HCT116 (cell line): ENCODE measurements around the gene SPEF1. TPM values are rescaled to one million over a fixed set of nuclear protein-coding genes. Genes with fewer than 3 reads are reported as not detected.

Source experiments
- ATAC-seq: fragments of 200-7000 bp; cut with Tn5 transposase; 2 replicates; pipeline ENCODE4 v1.9.1; 2020; ENCODE audit warnings: mild to moderate bottlenecking, moderate library complexity
- BruUV-seq: library from RNA; stranded (reverse); fragments of 400-500 nt; replicated peaks from 2 replicates; lab custom pipeline; 2021; lab: Mats Ljungman, UMichigan
- CTCF ChIA-PET: fragments of 300-600 bp; sonication (Branson Sonifier 250); formaldehyde crosslinking; loops from one replicate; lab custom pipeline; 2021; ENCODE audit warnings: antibody characterized with exemption; lab: Charles Lee
- POLR2A ChIA-PET: fragments of 300-600, 350-600 bp; sonication (Branson Sonifier 250); formaldehyde crosslinking; loops from one replicate; lab custom pipeline; 2021; ENCODE audit warnings: antibody characterized with exemption; lab: Charles Lee
- RAD21 ChIA-PET, 2 experiments: fragments of 300-600 bp; sonication (Branson Sonifier 250); formaldehyde crosslinking; loops; one replicate each; lab custom pipeline; 2023; ENCODE audit warnings: low total read pairs in 2 of 2; ENCODE audit not compliant: uncharacterized antibody in 2 of 2, unreplicated experiment in 2 of 2, low non-redundant PET in 1 of 2; lab: Charles Lee
- DNase-seq: peaks from one replicate; pipeline ENCODE4 v3.0.0-alpha.2; 2010; ENCODE audit warnings: low read depth, low spot score
- H2AFZ ChIP-seq: fragments of 200-600 bp; shearing (Covaris generic), sonication (generic); 2 replicates; pipeline ENCODE4 v1.6.1; 2017; ENCODE audit warnings: low read depth, mixed run types, mixed read lengths, antibody characterized with exemption, low read length; ENCODE audit not compliant: poor library complexity, severe bottlenecking
- H3K27ac ChIP-seq: 2 replicates; pipeline ENCODE4 v1.5.1; 2012; ENCODE audit warnings: low read depth, low read length
- H3K27me3 ChIP-seq: fragments of 200-600 bp; sonication (generic); 2 replicates; pipeline ENCODE4 v1.6.1; 2016; ENCODE audit warnings: mixed run types, low read length, mixed read lengths; ENCODE audit not compliant: insufficient read depth
- H3K36me3 ChIP-seq, 2 experiments: fragments of 200-500 bp in 1 of 2; fragments of 200-600 bp in 1 of 2; sonication (Bioruptor generic) in 1 of 2; sonication (generic) in 1 of 2; 2 replicates each; pipeline versions ENCODE4 v1.5.1 to v1.6.1; 2014 to 2016; ENCODE audit warnings: low read length in 2 of 2, inconsistent platforms in 1 of 2, mixed read lengths in 1 of 2, mixed run types in 1 of 2; ENCODE audit not compliant: insufficient read depth in 2 of 2, control insufficient read depth in 1 of 2
- H3K4me1 ChIP-seq, 2 experiments: fragments of 200-600 bp in 1 of 2; sonication (generic) in 1 of 2; 2 replicates each; pipeline versions ENCODE4 v1.5.1 to v1.6.1; 2012 to 2017; ENCODE audit warnings: low read length in 2 of 2, inconsistent platforms in 1 of 2, mild to moderate bottlenecking in 1 of 2, mixed read lengths in 1 of 2, mixed run types in 1 of 2, moderate library complexity in 1 of 2; ENCODE audit not compliant: insufficient read depth in 2 of 2, control insufficient read depth in 1 of 2
- H3K4me2 ChIP-seq: fragments of 200-600 bp; sonication (generic); 2 replicates; pipeline ENCODE4 v1.6.1; 2017; ENCODE audit warnings: mixed run types, low read length, mixed read lengths
- H3K4me3 ChIP-seq, 2 experiments: fragments of 200-600 bp in 1 of 2; sonication (generic) in 1 of 2; replicated peaks in 1 of 2; 2 replicates each; pipeline ENCODE4 v1.5.1; 2011 to 2016; ENCODE audit warnings: low read length in 2 of 2, control low read depth in 1 of 2, low read depth in 1 of 2, mild to moderate bottlenecking in 1 of 2, mixed read lengths in 1 of 2, mixed run types in 1 of 2
- H3K79me2 ChIP-seq: fragments of 200-600 bp; sonication (generic); 2 replicates; pipeline ENCODE4 v1.6.1; 2017; ENCODE audit warnings: mild to moderate bottlenecking, mixed run types, low read length, moderate library complexity, mixed read lengths; ENCODE audit not compliant: insufficient read depth
- H3K9ac ChIP-seq: fragments of 200-600 bp; sonication (generic); 2 replicates; pipeline ENCODE4 v1.6.1; 2016; ENCODE audit warnings: low read length, mixed read lengths
- H3K9me2 ChIP-seq: fragments of 200-600 bp; sonication (generic), shearing (Covaris generic); 2 replicates; pipeline ENCODE4 v1.6.1; 2017; ENCODE audit warnings: mixed run types, mild to moderate bottlenecking, moderate library complexity; ENCODE audit not compliant: insufficient read depth
- H3K9me3 ChIP-seq, 2 experiments: fragments of 200-500 bp in 1 of 2; fragments of 200-600 bp in 1 of 2; sonication (Bioruptor generic) in 1 of 2; sonication (generic) in 1 of 2; 2 replicates each; pipeline ENCODE4 v1.6.1; 2014 to 2017; ENCODE audit warnings: low read length in 2 of 2, mixed read lengths in 2 of 2, inconsistent platforms in 1 of 2, low read depth in 1 of 2, mild to moderate bottlenecking in 1 of 2, mixed run types in 1 of 2, moderate library complexity in 1 of 2; ENCODE audit not compliant: control insufficient read depth in 1 of 2, insufficient read depth in 1 of 2
- H4K20me1 ChIP-seq: fragments of 200-600 bp; sonication (generic), shearing (Covaris generic); 2 replicates; pipeline ENCODE4 v1.6.1; 2017; ENCODE audit warnings: mixed run types, mild to moderate bottlenecking, moderate library complexity; ENCODE audit not compliant: insufficient read depth
- EGR1 ChIP-seq: IDR thresholded peaks from 2 replicates; pipeline ENCODE4 v1.6.1; 2012; ENCODE audit warnings: low read depth
- ELF1 ChIP-seq: IDR thresholded peaks from 2 replicates; pipeline ENCODE4 v1.6.1; 2012; ENCODE audit warnings: low read depth, borderline replicate concordance
- EZH2 ChIP-seq: fragments of 200-600 bp; sonication (generic); IDR thresholded peaks from 2 replicates; pipeline ENCODE4 v1.6.1; 2017; ENCODE audit warnings: antibody characterized with exemption, mixed run types
- EZH2phosphoT487 ChIP-seq: fragments of 200-600 bp; IDR thresholded peaks from 2 replicates; pipeline ENCODE4 v1.6.1; 2018; ENCODE audit warnings: antibody characterized with exemption, borderline replicate concordance
- JUND ChIP-seq: IDR thresholded peaks from 2 replicates; pipeline ENCODE4 v1.6.1; 2012
- RAD21 ChIP-seq: IDR thresholded peaks from 2 replicates; pipeline ENCODE4 v1.6.1; 2012; ENCODE audit warnings: low read depth, mild to moderate bottlenecking
- REST ChIP-seq: IDR thresholded peaks from 2 replicates; pipeline ENCODE4 v1.6.1; 2012; ENCODE audit warnings: low read depth
- SRF ChIP-seq: IDR thresholded peaks from 2 replicates; pipeline ENCODE4 v1.6.1; 2012; ENCODE audit warnings: low read depth
- TCF7L2 ChIP-seq: IDR thresholded peaks from 2 replicates; pipeline ENCODE4 v1.7.0; 2011; ENCODE audit warnings: borderline replicate concordance, inconsistent platforms; ENCODE audit not compliant: insufficient read depth, insufficient read length; ENCODE audit errors: extremely low read depth
- YY1 ChIP-seq: IDR thresholded peaks from 2 replicates; pipeline ENCODE4 v1.6.1; 2011; ENCODE audit warnings: low read length, low read depth, moderate library complexity, mild to moderate bottlenecking; ENCODE audit not compliant: insufficient replicate concordance; ENCODE audit errors: extremely low read depth
- ZBTB33 ChIP-seq: IDR thresholded peaks from 2 replicates; pipeline ENCODE4 v1.6.1; 2011; ENCODE audit warnings: mild to moderate bottlenecking, low read length, moderate library complexity; ENCODE audit not compliant: insufficient replicate concordance; ENCODE audit errors: extremely low read depth
- ZFX ChIP-seq: fragments of 450-650 bp; IDR thresholded peaks from 2 replicates; pipeline ENCODE4 v1.6.1; 2017
- intact Hi-C: fragments of 100-400 bp; cut with micrococcal nuclease; formaldehyde crosslinking; loops from 2 replicates; pipeline ENCODE4 v1.10.0; 2022
- total RNA-seq: library from RNA; stranded (reverse); gene quantifications from one replicate; pipeline ENCODE4 v1.2.1, GENCODE V29; 2021; ENCODE audit not compliant: unreplicated experiment

SPEF1 gene
- total RNA-seq, 1 experiment from 2014 or later = 0.93 TPM

- Histone ChIP-seq H3K9me2 (no peaks in the 10 kb centered on the region), H3K4me3 (no peak overlapping the region), H3K36me3 (peaks cover 0 to 8% of the 10 kb centered on the region in 2 experiments; a peak in 2 of 4 replicates), H3K79me2 (no peaks in the 10 kb centered on the region), H3K9ac (no peak overlapping the region), H3K4me1 (peaks cover 9 to 23% of the 10 kb centered on the region in 2 experiments), H2AFZ (no peak overlapping the region), H4K20me1 (no peaks in the 10 kb centered on the region), H3K27me3 (no peaks in the 10 kb centered on the region), H3K27ac (no peak overlapping the region)
- intact Hi-C loops = no loop called here
- DNase-seq = no peak
- ATAC-seq = no peak
- BruUV-seq = no TSS peak
- POLR2A ChIA-PET = no interaction called here
- RAD21 ChIA-PET = no interaction called here
- CTCF ChIA-PET = interaction anchor here (0.7 to 3.8 kb wide), 4 partner anchors 13 to 33 kb away, joined by 3 to 9 read pairs (median 4); partner anchors contain the start of genes ADISSP and SPEF1
- no peak for TF ChIP-seq EZH2
- TF ChIP-seq EGR1 = no peak
- no peak for TF ChIP-seq RAD21
- no peak for TF ChIP-seq ZBTB33
- no peak for TF ChIP-seq ZFX
- no peak for TF ChIP-seq SRF
- no peak for TF ChIP-seq JUND
- TF ChIP-seq YY1 = no peak
- TF ChIP-seq TCF7L2 = no peak
- TF ChIP-seq EZH2phosphoT487 = no peak
- TF ChIP-seq REST = no peak
- TF ChIP-seq ELF1 = no peak
- TF ChIP-seq, all 23 proteins: peak for 0
- Histone ChIP-seq H3K9me3 (no peaks in the 10 kb centered on the region), H3K4me2 (no peak overlapping the region)
Observed at GRCh38 chr20:3748073-3748472, 33.2 kb downstream of the SPEF1 start.
